ENCODE results near the gene NCOA4.
"Not testable (repeated sequence)": the region's sequence is repeated elsewhere in the genome, so short reads cannot be mapped to it uniquely, and the experiment has no call there.

NCOA4 gene
- long read RNA-seq, donor 1, transcript NCOA4-204 (10 exons, 3,549 nt) = major isoform, 28 of 85 reads
- long read RNA-seq, donor 1, partial matches to known transcripts = 55 of 85 reads
- long read RNA-seq, donor 1, other reads (novel, unspliced or antisense) = 0 of 85 reads
- long read RNA-seq, donor 2, transcript NCOA4-204 (10 exons, 3,549 nt) = major isoform, 18 of 110 reads
- long read RNA-seq, donor 2, partial matches to known transcripts = 90 of 110 reads
- long read RNA-seq, donor 2, other reads (novel, unspliced or antisense) = 0 of 110 reads
- long read RNA-seq, donor 3, transcript NCOA4-204 (10 exons, 3,549 nt) = major isoform, 9 of 51 reads
- long read RNA-seq, donor 3, partial matches to known transcripts = 39 of 51 reads
- long read RNA-seq, donor 3, other reads (novel, unspliced or antisense) = 0 of 51 reads
- long read RNA-seq, donor 4, transcript NCOA4-204 (10 exons, 3,549 nt) = major isoform, 22 of 96 reads
- long read RNA-seq, donor 4, partial matches to known transcripts = 73 of 96 reads
- long read RNA-seq, donor 4, other reads (novel, unspliced or antisense) = 0 of 96 reads
- long read RNA-seq, donor 5, transcript NCOA4-204 (10 exons, 3,549 nt) = major isoform, 20 of 56 reads
- long read RNA-seq, donor 5, partial matches to known transcripts = 34 of 56 reads
- long read RNA-seq, donor 5, other reads (novel, unspliced or antisense) = 0 of 56 reads
- long read RNA-seq, donor 6, transcript NCOA4-204 (10 exons, 3,549 nt) = major isoform, 13 of 110 reads
- long read RNA-seq, donor 6, partial matches to known transcripts = 94 of 110 reads
- long read RNA-seq, donor 6, other reads (novel, unspliced or antisense) = 0 of 110 reads
- long read RNA-seq, donor 7, transcript NCOA4-204 (10 exons, 3,549 nt) = major isoform, 21 of 134 reads
- long read RNA-seq, donor 7, partial matches to known transcripts = 112 of 134 reads
- long read RNA-seq, donor 7, other reads (novel, unspliced or antisense) = 0 of 134 reads
- long read RNA-seq, donor 8, transcript NCOA4-204 (10 exons, 3,549 nt) = major isoform, 18 of 69 reads
- long read RNA-seq, donor 8, partial matches to known transcripts = 49 of 69 reads
- long read RNA-seq, donor 8, other reads (novel, unspliced or antisense) = 0 of 69 reads

DNA sequence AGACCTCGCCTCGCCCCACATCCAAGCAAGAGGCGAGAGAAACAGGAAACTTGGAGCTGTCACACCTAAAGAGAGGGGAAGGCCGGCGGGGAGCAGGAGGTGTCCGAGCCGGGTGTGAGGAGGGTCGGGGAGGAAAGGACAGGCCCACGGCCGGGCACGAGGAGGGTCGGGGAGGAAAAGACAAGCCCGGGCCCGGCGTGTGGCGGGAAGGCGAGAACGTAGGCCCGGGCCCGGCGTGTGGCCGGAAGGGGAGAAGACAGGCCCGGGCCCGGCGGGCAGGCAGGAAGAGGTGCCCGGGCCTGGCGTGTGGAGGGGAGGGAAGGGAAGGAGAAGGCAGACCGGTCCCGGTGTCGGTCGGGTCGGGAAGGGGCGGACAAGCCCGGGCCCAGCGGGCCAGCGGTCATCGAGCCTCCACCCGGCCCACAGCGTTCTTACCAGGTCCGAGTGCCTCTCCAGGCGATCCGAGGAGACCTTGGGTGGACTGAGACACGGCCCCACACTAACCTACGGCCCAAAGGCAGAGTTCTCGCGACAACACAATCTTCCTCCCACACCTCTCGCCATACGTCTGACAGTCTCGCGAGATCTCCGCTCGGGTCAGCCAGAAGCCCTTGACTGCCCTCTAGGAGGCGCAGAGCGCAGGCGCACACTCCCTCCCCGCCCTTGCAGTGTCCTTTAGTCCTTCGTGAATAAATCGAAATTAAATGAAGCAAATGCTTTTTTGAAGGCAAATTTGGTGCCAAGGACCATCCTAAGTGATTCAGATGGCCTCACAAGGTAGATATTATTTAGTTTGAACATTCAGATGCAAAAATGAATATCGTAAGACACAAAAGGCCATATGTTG is at the start of gene NCOA4:
Gene NCOA4, minus strand, starts transcription at position 533 of the 847 bp plus-strand sequence. CDS start 13,943 bp downstream, outside the sequence.
- DNase-seq = peak; percentile 94

DNA sequence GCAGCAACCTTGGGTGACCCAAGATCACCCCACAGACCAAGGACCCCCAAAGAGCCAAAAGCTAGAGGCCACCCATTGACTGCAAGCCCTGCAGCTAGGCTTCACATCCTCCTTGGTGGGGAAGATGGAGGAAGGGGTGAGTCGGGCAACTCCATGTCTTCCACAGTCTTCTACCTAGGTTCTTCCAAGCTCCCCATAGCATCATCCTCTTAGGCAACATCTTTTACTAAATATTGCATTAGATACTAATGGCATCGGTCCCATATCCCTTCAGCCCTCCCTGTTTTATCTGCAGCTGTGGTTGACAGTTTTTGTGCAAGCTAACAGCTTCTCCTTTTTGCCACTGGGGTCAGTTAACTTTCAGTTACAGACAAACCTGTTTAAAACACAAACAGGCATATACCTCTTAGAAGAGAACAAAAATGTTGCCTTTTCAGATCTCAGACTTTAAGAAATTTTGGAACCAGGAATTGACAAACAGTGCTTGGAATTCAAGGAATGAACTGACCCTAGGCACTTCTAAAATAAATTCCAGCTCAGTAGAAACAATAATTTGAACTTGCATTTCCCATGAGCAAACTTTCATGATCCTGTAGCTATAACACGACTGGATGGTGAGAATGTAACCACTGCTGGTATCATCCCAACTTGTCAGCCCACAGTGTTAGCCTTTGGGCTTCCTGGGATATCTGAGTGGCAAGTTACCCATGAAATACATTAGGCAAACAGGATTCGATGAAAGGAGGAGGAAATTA is 49.6 kb upstream of the NCOA4 start:
- DNase-seq = no peak

DNA sequence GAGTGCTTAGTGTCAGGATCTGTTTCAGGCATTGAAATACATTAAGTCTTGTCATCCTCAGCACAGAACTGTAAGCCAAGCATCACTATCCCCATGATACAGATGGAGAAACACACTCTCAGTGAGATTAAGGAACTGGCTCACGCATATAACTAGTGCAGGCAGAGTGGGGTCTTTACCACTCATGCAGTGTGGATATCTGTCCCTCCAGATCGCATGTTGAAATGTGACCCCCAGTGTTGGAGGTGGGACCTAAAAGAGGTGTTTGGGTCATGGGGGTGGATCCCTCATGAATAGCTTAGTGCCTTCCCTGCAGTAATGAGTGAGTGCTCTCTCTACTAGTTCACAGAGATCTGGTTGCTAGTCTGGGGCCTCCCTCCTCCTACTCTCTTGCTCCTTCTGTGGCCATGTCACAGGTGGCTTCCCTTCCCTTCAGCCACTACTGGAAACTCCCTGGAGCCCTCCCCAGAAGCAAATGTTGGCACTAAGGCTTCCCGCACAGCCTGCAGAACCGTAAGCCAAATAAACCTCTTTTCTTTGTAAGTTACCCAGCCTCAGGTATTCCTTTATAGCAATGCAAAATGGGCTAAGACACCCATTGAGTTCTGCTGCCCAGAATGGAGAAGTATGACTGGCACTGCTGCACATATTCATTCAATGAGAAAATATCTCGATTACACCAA is 47.4 kb upstream of the NCOA4 start:
- no peak for DNase-seq

DNA sequence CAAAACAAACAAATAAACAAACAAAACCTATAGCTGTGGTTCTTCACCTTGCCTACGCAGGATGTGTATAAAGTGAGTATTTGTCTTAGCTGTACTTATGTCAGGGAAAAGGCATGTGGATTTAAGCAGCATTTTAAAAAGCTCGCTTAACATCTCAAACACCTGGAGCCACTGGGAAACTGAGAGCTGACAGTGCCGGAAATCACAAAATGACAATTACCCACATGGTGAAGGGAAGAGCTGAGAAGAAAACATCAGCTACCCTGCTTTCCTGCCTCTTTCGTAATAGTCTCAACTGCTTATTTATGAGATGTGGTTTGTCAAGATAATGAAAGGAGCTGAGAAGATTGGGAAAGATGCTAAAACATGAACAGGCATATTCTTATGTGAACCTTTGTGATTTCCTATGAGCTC is 46.7 kb upstream of the NCOA4 start:
- DNase-seq = no peak

DNA sequence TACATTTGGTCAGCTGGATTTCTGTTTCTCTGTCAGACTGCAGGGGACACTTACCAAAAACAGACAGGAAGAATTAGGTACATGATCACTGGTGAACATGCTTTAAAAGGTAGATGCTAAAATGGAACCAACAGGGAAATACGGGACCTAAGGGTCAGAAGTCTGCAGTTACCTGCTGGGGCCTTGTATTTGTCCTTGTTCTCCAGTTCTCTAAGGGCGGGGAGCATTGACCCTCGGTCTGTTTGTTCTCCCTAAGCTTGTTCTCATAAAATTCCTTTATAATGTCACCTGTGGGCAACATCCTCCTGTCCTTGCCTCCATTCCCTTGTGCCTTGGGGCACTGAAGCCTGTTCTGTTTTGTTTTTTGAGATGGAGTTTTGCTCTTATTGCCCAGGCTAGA is 45.4 kb upstream of the NCOA4 start:
- DNase-seq = no peak

GRCh38 chr10:46074196-46074946 is 43.9 kb upstream of the NCOA4 start:
- no peak for DNase-seq

DNA sequence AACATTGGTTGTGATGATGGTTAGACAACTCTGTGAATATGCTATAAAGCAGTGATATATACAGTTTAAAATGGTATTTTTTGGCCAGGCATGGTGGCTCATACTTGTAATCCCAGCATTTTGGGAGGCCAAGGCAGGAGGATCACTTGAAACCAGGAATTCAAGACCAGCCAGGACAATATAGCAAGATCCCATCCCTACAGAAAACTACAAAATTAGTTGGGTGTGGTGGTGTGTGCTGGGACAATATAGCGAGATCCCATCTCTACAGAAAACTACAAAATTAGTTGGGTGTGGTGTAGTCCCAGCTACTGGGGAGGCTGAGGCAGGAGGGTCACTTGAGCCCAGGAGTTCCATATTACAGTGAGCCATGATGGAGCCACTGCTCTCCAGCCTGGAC is 43.1 kb upstream of the NCOA4 start:
- DNase-seq = no peak

DNA sequence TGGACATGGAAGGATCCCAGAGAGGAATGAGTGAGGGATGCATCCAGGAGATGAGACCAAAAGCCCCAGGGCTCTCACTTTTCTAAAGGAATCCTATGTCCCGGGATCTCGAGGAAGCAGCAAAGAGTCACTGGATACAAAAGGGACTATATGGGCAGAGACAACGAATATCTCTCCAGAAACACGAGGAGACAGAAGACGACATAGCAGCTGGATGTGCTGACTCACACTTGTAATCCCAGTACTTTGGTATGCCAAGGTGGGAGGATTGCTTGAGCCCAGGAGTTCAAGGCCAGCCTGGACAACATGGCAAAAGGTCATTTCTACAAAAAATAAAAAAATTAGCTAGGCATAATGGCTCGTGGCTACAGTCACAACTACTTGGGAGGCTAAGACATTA is 40.3 kb upstream of the NCOA4 start:
- no peak for DNase-seq

DNA sequence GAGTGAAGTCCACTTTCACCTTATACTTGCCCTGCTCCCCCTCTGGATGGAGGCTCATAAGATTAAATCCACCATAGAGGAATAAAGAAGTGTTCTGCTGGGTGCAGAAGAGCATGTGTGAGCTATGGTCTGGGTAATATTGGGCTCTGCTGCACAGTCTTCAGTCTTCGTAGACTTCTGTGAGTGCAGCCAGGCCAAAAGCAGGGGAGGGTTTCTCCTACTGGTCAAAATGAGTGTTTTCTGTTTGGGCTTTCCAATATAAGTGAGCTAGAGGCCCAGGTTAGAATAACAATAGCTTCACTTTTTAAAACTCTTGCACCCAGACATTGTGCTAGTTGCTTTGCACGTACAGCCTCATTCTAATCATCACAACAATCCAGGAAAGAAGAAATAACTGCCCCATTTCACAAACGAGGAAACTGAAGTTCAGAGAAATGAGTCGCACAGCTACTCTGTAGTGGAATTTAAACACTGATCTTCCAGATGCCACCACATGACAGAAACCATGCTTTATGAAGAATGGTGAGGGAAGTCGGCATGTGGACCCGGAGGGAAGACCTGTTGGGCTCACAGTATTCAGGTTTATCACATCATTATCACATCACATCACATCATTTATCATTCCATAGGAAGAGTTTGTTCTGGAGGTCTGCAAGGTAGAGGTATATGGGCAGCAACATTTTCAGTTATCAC is 39.5 kb upstream of the NCOA4 start:
- DNase-seq = no peak

DNA sequence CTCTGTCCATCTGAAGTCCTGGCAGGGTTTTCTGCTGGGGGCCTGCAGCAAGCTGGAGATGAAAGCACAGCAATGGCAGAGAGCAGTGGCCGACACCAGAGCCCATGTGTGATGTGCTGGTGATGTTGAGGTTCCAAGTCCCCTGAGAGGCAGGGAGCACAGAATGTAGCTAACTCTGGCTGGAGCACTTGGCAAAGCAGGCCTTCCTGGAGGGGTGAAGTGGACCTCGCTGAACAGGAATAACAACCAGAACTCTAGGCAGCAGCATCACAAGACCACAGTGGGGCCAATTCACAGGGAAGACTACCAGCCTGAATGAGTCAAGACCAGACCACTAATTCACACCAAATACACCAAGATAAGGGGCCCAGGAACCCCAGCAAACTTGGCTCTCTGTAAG is 38.5 kb upstream of the NCOA4 start:
- no peak for DNase-seq

GRCh38 chr10:46068117-46068516 is 37.7 kb upstream of the NCOA4 start:
- no peak for DNase-seq

DNA sequence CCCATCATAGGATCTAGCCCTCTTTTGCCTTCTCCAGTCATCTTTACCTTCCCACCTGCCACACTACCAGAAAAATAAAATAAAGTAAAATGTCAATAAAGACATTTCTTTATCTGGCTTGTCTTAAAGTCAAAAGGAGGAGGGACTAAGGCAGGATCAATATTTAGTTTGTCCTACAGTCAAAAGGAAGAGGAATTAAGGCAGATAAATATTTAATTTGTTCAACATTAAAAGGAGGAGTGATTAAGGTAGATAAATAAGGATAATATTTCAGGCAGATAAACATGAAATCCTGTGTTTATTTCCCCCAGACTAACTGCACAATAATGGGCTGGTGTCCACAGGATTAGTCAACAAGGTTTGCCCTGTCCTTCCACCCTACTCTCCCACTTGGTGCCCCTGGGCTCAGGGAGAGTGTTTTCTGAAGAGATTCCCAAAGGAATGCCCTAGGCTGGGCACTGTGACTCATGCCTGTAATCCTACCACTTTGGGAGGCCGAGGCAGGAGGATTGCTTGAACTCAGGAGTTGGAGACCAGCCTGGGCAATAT is 33.9 kb upstream of the NCOA4 start:
- no peak for DNase-seq

GRCh38 chr10:46062723-46063428 is 32.5 kb upstream of the NCOA4 start:
- no peak for DNase-seq

GRCh38 chr10:46060706-46061105 is 30.3 kb upstream of the NCOA4 start:
- no peak for DNase-seq

GRCh38 chr10:46057927-46058326 is 27.5 kb upstream of the NCOA4 start:
- DNase-seq = not testable (repeated sequence)

GRCh38 chr10:46057038-46057437 is 26.6 kb upstream of the NCOA4 start:
- no peak for DNase-seq

- no peak for DNase-seq
Measured at GRCh38 chr10:46055771-46056170, 25.3 kb upstream of the NCOA4 start.
